ENCODE measurements around the gene INS.

The INS gene

GRCh38 chr11:2143477-2143798 is 17.6 kb downstream of the INS start:
- no peak for FAIRE-seq

GRCh38 chr11:2142762-2143202 is 18.2 kb downstream of the INS start:
- no peak for FAIRE-seq

GRCh38 chr11:2142300-2142759 is 18.7 kb downstream of the INS start:
- FAIRE-seq = no peak

GRCh38 chr11:2140411-2141400 is 20.3 kb downstream of the INS start:
- no peak for FAIRE-seq

GRCh38 chr11:2139621-2140337 is 21.2 kb downstream of the INS start:
- no peak for FAIRE-seq

GRCh38 chr11:2139123-2139521 is 21.9 kb downstream of the INS start, which contains the start of gene IGF2:
IGF2 (minus strand) TSS chr11:2139389; CDS start chr11:2135523, 3,866 bp downstream.
- FAIRE-seq = no peak

GRCh38 chr11:2138431-2139122 is 22.4 kb downstream of the INS start:
- FAIRE-seq = no peak

- no peak for FAIRE-seq
Observed at GRCh38 chr11:2138068-2138430, 23.0 kb downstream of the INS start.

- no peak for FAIRE-seq
Observed at GRCh38 chr11:2137202-2138067, 23.6 kb downstream of the INS start.

- no peak for FAIRE-seq
Observed at GRCh38 chr11:2136952-2137201, 24.1 kb downstream of the INS start.

GRCh38 chr11:2136209-2136951 is 24.6 kb downstream of the INS start:
- FAIRE-seq = no peak

GRCh38 chr11:2135648-2136201 is 25.3 kb downstream of the INS start:
- no peak for FAIRE-seq

- no peak for FAIRE-seq
Observed at GRCh38 chr11:2135018-2135569, 25.9 kb downstream of the INS start.

GRCh38 chr11:2134022-2135010 is 26.7 kb downstream of the INS start:
- no peak for FAIRE-seq

GRCh38 chr11:2133241-2134021 is 27.6 kb downstream of the INS start:
- no peak for FAIRE-seq

GRCh38 chr11:2132874-2133240 is 28.2 kb downstream of the INS start:
- no peak for FAIRE-seq

GRCh38 chr11:2132246-2132645 is 28.8 kb downstream of the INS start:
- FAIRE-seq = no peak

GRCh38 chr11:2131371-2132236 is 29.4 kb downstream of the INS start:
- no peak for FAIRE-seq

All from G401.6 (cell line).